OCI-LY3 (cell line): ENCODE data around the gene KLF11.

ENCODE experiments used
- H2AFZ ChIP-seq: fragments of 200-600, 300-600 bp; shearing (Covaris generic); 2 replicates; pipeline ENCODE4 v1.6.0; 2014; ENCODE audit warnings: antibody characterized with exemption, low read depth, low read length
- H3K27ac ChIP-seq: fragments of 200-600, 300-600 bp; sonication (generic); 2 replicates; pipeline ENCODE4 v1.5.1; 2014; ENCODE audit warnings: mild to moderate bottlenecking, low read length, moderate library complexity, mixed read lengths
- H3K27me3 ChIP-seq: fragments of 200-600, 300-600 bp; sonication (generic); 2 replicates; pipeline ENCODE4 v1.6.1; 2014; ENCODE audit warnings: low read depth, low read length, mixed read lengths
- H3K36me3 ChIP-seq: fragments of 200-600, 300-600 bp; sonication (generic); replicated peaks from 2 replicates; pipeline ENCODE3; 2014; ENCODE audit warnings: low read depth, low read length, mixed read lengths
- H3K4me1 ChIP-seq: fragments of 300-600, 200-600 bp; sonication (generic); 2 replicates; pipeline ENCODE4 v1.6.1; 2014; ENCODE audit warnings: low read length, mixed read lengths
- H3K4me2 ChIP-seq: fragments of 200-600, 300-600 bp; sonication (generic); 2 replicates; pipeline ENCODE4 v1.6.1; 2014; ENCODE audit warnings: low read length, mixed read lengths
- H3K4me3 ChIP-seq: fragments of 300-600, 200-600 bp; sonication (generic); 2 replicates; pipeline ENCODE4 v1.5.1; 2014; ENCODE audit warnings: antibody characterized with exemption, mild to moderate bottlenecking, low read length, moderate library complexity
- H3K79me2 ChIP-seq: fragments of 300-600, 200-600 bp; shearing (Covaris generic); 2 replicates; pipeline ENCODE4 v1.6.1; 2014; ENCODE audit warnings: mild to moderate bottlenecking, low read length, mixed read lengths
- H3K9ac ChIP-seq: fragments of 300-600, 200-600 bp; shearing (Covaris generic); 2 replicates; pipeline ENCODE4 v1.6.0; 2014; ENCODE audit warnings: mild to moderate bottlenecking, low read length, moderate library complexity
- H3K9me3 ChIP-seq: fragments of 200-600, 300-600 bp; shearing (Covaris generic); 2 replicates; pipeline ENCODE4 v1.6.1; 2014; ENCODE audit warnings: low read length, mixed read lengths; ENCODE audit not compliant: insufficient read depth
- H4K20me1 ChIP-seq: fragments of 200-600, 300-600 bp; sonication (generic); 2 replicates; pipeline ENCODE4 v1.6.1; 2016; ENCODE audit warnings: low read length, mixed read lengths; ENCODE audit not compliant: insufficient read depth
- CTCF ChIP-seq: fragments of 200-600, 300-600 bp; sonication (generic); IDR thresholded peaks from 2 replicates; pipeline ENCODE4 v1.5.1; 2014; ENCODE audit warnings: antibody characterized with exemption, low read length, low read depth
- EZH2phosphoT487 ChIP-seq: fragments of 200-600 bp; shearing (Covaris generic); IDR thresholded peaks from 2 replicates; pipeline ENCODE4 v1.6.1; 2018; ENCODE audit warnings: antibody characterized with exemption, mixed run types, low read depth

Gene KLF11

GRCh38 chr2:10042301-10043161 lies 819 bp upstream of the KLF11 start:
- Histone ChIP-seq H3K9me3 (no peaks in the 10 kb centered on the region), H3K27me3 (no peaks in the 10 kb centered on the region), H3K4me3 (no peak overlapping the region), H3K36me3 (no peaks in the 10 kb centered on the region), H3K4me2 (no peak overlapping the region), H4K20me1 (no peaks in the 10 kb centered on the region), H3K9ac (no peak overlapping the region), H2AFZ (no peak overlapping the region), H3K4me1 (no peaks in the 10 kb centered on the region), H3K79me2 (no peaks in the 10 kb centered on the region), H3K27ac (no peak overlapping the region)
- TF ChIP-seq EZH2phosphoT487 = no peak
- no peak for TF ChIP-seq CTCF

GRCh38 chr2:10043906-10044601 lies 704 bp downstream of the KLF11 start:
- H3K4me1 ChIP-seq = no peaks in the 10 kb centered on the region
- no peak overlapping the region for H3K4me3 ChIP-seq
- no peaks in the 10 kb centered on the region for H3K9me3 ChIP-seq
- no peak overlapping the region for H3K27ac ChIP-seq
- H3K36me3 ChIP-seq = no peaks in the 10 kb centered on the region
- no peak for TF ChIP-seq EZH2phosphoT487
- TF ChIP-seq CTCF = no peak
- H2AFZ ChIP-seq = no peak overlapping the region
- H3K9ac ChIP-seq = no peak overlapping the region
- no peaks in the 10 kb centered on the region for H3K27me3 ChIP-seq
- H3K4me2 ChIP-seq = no peak overlapping the region
- no peaks in the 10 kb centered on the region for H3K79me2 ChIP-seq
- H4K20me1 ChIP-seq = no peaks in the 10 kb centered on the region

DNA sequence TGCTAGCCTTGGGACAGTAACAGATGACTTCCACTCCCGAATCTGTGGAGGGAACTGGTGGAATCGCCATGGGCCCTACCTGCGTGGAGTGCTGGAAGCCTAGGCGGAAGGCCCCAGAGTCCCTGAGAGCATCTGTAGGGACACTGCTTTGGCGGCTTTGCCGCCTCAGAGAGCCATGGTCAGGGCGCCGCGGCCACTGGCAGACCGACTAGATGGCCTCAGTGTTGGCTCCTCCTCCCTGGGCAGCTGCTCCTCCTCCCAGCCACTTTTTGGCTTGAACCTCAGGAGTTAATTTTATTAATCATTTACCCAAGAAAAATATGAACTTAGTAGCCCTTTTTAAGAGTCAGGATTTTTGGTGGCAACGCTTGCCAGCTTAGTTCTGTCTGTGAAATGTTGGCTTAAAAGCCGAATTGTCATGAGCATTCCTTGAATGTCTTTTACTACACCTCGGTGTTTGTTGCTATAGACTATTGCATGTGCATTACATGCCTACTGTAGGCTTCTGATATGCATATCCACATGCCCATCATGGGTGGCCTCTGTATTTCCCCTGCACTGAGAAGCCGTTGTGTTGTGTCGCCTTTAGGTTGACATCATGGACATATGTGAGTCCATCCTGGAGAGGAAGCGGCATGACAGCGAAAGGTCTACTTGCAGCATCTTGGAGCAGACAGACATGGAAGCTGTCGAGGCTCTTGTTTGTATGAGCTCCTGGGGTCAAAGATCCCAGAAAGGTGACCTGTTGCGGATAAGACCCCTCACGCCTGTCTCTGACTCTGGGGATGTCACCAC lies 2.4 kb downstream of the KLF11 start:
- Histone ChIP-seq H2AFZ (no peak overlapping the region), H3K27ac (no peak overlapping the region), H3K36me3 (no peaks in the 10 kb centered on the region), H3K9me3 (no peaks in the 10 kb centered on the region), H3K27me3 (no peaks in the 10 kb centered on the region), H3K4me3 (no peak overlapping the region), H3K9ac (no peak overlapping the region), H4K20me1 (no peaks in the 10 kb centered on the region), H3K4me2 (no peak overlapping the region), H3K79me2 (no peaks in the 10 kb centered on the region), H3K4me1 (no peaks in the 10 kb centered on the region)
- TF ChIP-seq CTCF (no peak), EZH2phosphoT487 (no peak)

DNA sequence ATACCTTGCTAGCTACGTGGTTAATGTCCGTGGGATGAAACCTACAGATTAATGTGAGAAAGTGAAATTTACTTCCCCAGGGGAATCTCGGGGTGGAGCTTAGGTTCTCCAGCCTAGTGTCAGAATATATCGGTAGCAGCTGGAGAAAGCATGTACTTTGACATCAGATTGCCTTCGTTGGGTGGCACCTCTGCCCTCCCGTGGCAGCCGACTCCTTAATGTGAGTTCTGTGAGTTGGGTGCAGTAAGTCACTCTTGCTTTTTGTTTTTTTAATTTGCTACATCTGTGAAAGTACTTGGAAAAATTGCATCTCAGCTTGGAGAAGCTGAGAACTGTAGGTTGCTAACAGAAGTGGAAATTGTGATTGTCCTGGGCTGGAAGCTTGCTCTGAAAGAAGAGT lies 3.6 kb downstream of the KLF11 start:
- Histone ChIP-seq H3K27ac (no peak overlapping the region), H3K9me3 (no peaks in the 10 kb centered on the region), H3K4me1 (no peaks in the 10 kb centered on the region), H3K4me3 (no peak overlapping the region), H3K79me2 (no peaks in the 10 kb centered on the region), H2AFZ (no peak overlapping the region), H3K9ac (no peak overlapping the region), H3K4me2 (no peak overlapping the region), H3K36me3 (no peaks in the 10 kb centered on the region), H4K20me1 (no peaks in the 10 kb centered on the region), H3K27me3 (no peaks in the 10 kb centered on the region)
- TF ChIP-seq EZH2phosphoT487 (no peak), CTCF (no peak)
